Body of pancreas (tissue), 4 donors: Measurements from ENCODE around the gene ANKRD33. TPM values are rescaled to one million over a fixed set of nuclear protein-coding genes. Genes with fewer than 3 reads are reported as not detected.

Source experiments
- ATAC-seq: fragments of 150-250 bp; one replicate; pipeline ENCODE4 v1.9.1; 2016
- DNase-seq, 4 donors: peaks; one replicate each; pipeline ENCODE4 v3.0.0-alpha.2; 2019
- H3K27ac ChIP-seq, 4 donors: fragments of 200-600 bp; sonication (generic); 1 replicate in 3 of 4; 2 replicates in 1 of 4; pipeline versions ENCODE4 v1.5.1 to v1.6.1; 2016 to 2019; ENCODE audit warnings: mild to moderate bottlenecking in 1 of 4, mixed read lengths in 1 of 4, moderate library complexity in 1 of 4
- H3K27me3 ChIP-seq, 2 donors: fragments of 200-600 bp; sonication (generic); one replicate each; pipeline ENCODE4 v1.6.0; 2016; ENCODE audit warnings: mild to moderate bottlenecking in 1 of 2
- H3K36me3 ChIP-seq, 2 donors: fragments of 200-600 bp; sonication (generic); replicated peaks in 1 of 2; 2 replicates each; pipeline ENCODE4 v1.5.1; 2016; ENCODE audit warnings: low read depth in 2 of 2; ENCODE audit not compliant: insufficient read depth in 1 of 2
- H3K4me1 ChIP-seq: fragments of 200-600 bp; sonication (generic); one replicate; pipeline ENCODE4 v1.6.0; 2016
- H3K4me3 ChIP-seq, 2 donors: fragments of 200-600 bp; sonication (generic); 1 replicate in 1 of 2; 2 replicates in 1 of 2; pipeline ENCODE4 v1.5.1; 2016 to 2019
- H3K9me3 ChIP-seq, 3 donors: fragments of 200-600 bp; sonication (generic); 1 replicate in 2 of 3; 2 replicates in 1 of 3; pipeline ENCODE4 v1.5.1; 2016
- CTCF ChIP-seq, 7 experiments: fragments of 450-650 bp in 4 of 7; fragments of 200-600 bp in 3 of 7; sonication (generic) in 3 of 7; IDR thresholded peaks; one replicate each; pipeline ENCODE4 v1.5.1; 2016 to 2019; ENCODE audit warnings: antibody characterized with exemption in 7 of 7
- POLR2A ChIP-seq, 3 donors: fragments of 450-650 bp; IDR thresholded peaks; one replicate each; pipeline ENCODE4 v1.6.1; 2016; ENCODE audit warnings: antibody characterized with exemption in 3 of 3, mild to moderate bottlenecking in 2 of 3
- WGBS, 2 donors: methylation state at CpG; one replicate each; pipeline ENCODE4 v1.1.5; 2017; 5-methylcytosine and 5-hydroxymethylcytosine counted together
- intact Hi-C: fragments of 100-400 bp; cut with DNase I; formaldehyde crosslinking; loops from one replicate; pipeline ENCODE4 v1.15.1; 2023
- total RNA-seq, 2 donors: library from RNA; depleted of rRNA; stranded (reverse); fragments of >200 nt; gene quantifications; one replicate each; pipeline ENCODE4 v1.1.0, GENCODE V29; 2016

ANKRD33 gene
- total RNA-seq, 2 donors from 2014 or later, result not detected

DNA sequence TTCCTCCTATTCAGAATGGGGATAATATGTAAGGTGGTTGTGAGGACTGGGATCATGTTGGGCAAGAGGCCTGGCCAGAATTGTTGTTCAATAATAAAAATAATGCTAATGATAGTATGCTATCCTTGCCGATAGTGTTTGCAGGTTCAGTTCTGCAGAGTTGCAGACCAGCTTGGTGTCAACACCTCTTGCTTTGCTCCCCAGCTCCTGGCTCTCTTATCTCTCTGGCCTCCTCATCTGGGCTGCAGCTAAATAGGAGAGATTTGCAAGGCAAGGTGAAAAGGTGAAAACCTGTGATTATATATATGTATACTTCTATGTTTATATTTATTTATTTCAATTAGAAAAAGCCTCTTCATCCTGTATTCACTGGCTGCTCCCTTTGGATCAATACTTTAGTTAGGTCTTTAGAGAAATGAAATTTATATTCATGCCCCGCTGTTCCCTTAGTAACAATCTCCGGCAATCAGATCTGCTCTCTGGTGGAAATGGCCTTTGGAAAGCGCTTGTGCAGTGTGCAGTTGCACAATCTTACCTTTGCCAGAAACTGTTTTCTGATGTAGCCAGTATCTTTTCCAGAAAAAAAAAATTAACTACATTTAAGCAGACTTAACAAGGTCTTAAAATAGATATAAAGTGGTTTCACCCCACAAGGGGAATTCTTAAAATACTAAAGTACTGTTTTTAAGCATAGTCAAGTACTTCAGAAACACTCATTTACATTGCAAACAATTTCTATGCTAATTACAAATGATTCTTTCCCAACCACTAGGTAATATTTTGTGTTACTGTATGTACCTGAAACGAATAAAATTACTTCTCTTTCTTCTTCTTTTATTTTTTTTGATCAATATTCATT is 44.5 kb downstream of the ANKRD33 start:
- Histone ChIP-seq H3K36me3 (no peaks in the 10 kb centered on the region), H3K27ac (peak overlapping the region in 1 of 4 donors; percentile 17), H3K4me3 (no peak overlapping the region), H3K27me3 (no peaks in the 10 kb centered on the region), H3K9me3 (no peaks in the 10 kb centered on the region), H3K4me1 (peaks cover 8% of the 10 kb centered on the region)
- ATAC-seq (peak; percentile 80), DNase-seq (peak in 1 of 4 donors; percentile 28)
- intact Hi-C loops, result no loop called here
- no peak for TF ChIP-seq CTCF (IDR thresholded peaks at IDR 0.05)
- no peak for TF ChIP-seq POLR2A (IDR thresholded peaks at IDR 0.05)
- WGBS, 2 donors, result 10 to 19% methylated on average over 5 of the region's 5 CpGs

- DNase-seq (no peak), ATAC-seq (no peak)
- Histone ChIP-seq H3K4me3 (no peak overlapping the region), H3K27ac (no peak overlapping the region), H3K27me3 (no peaks in the 10 kb centered on the region), H3K9me3 (no peaks in the 10 kb centered on the region), H3K4me1 (peaks cover 8% of the 10 kb centered on the region), H3K36me3 (no peaks in the 10 kb centered on the region)
- WGBS, 2 donors, result 89 to 92% methylated on average over 4 of the region's 4 CpGs
- intact Hi-C loops, result no loop called here
- TF ChIP-seq CTCF (IDR thresholded peaks at IDR 0.05) (no peak), POLR2A (IDR thresholded peaks at IDR 0.05) (no peak)
Measured at GRCh38 chr12:51934080-51934479, 46.2 kb downstream of the ANKRD33 start.

- H3K27ac ChIP-seq, result no peak overlapping the region
- no peak overlapping the region for H3K4me3 ChIP-seq
- peaks cover 14% of the 10 kb centered on the region for H3K4me1 ChIP-seq
- no peak for ATAC-seq
- 66 to 68% methylated on average over 2 of the region's 2 CpGs for WGBS, 2 donors
- H3K27me3 ChIP-seq, result no peaks in the 10 kb centered on the region
- intact Hi-C loops, result no loop called here
- no peaks in the 10 kb centered on the region for H3K36me3 ChIP-seq
- TF ChIP-seq POLR2A (IDR thresholded peaks at IDR 0.05), result no peak
- TF ChIP-seq CTCF (IDR thresholded peaks at IDR 0.05), result no peak
- no peaks in the 10 kb centered on the region for H3K9me3 ChIP-seq
- DNase-seq, result no peak
Measured at GRCh38 chr12:51937926-51938325, 50.0 kb downstream of the ANKRD33 start.

DNA sequence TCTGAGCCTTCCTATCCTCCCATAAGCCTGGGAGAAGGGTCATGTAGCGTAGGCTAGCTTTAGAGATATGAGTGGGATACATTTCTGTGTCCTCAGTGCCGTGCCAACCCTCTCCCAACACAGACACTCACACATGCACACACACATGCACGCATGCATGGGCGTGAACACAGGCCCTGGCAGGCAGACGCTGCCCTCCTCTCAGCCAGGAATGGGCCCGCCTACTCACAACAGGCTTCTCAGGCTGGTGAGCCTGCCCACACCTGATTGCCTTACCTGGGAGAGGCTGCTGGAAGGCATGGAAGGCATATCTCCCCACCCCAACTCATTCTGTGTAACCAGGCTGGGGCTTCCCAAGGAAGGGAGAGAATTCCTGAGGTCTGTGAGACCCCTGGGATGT is 50.8 kb downstream of the ANKRD33 start:
- no peaks in the 10 kb centered on the region for H3K9me3 ChIP-seq
- 88 to 98% methylated on average over 3 to 6 of the region's 6 CpGs for WGBS, 2 donors
- H3K27ac ChIP-seq, result no peak overlapping the region
- H3K36me3 ChIP-seq, result no peaks in the 10 kb centered on the region
- ATAC-seq (no peak), DNase-seq (no peak)
- H3K4me3 ChIP-seq, result no peak overlapping the region
- no peak for TF ChIP-seq POLR2A (IDR thresholded peaks at IDR 0.05)
- no peak for TF ChIP-seq CTCF (IDR thresholded peaks at IDR 0.05)
- no peaks in the 10 kb centered on the region for H3K27me3 ChIP-seq
- intact Hi-C loops, result no loop called here
- peaks cover 11% of the 10 kb centered on the region for H3K4me1 ChIP-seq
